Kasumi-1 (cell line): Measurements from ENCODE around the gene UGGT1.

Experiments
- DNase-seq, 2 experiments: peaks; one replicate each; lab custom pipeline; 2025; lab: John Stamatoyannopoulos, UW

Gene UGGT1

GRCh38 chr2:128228894-128229293 is 137.9 kb downstream of the UGGT1 start:
- no peak for DNase-seq

- peak; percentile 80 to 81 for DNase-seq
These were observed 142.2 kb downstream of the UGGT1 start for GRCh38 chr2:128232965-128233789.

GRCh38 chr2:128233790-128234395 is 142.9 kb downstream of the UGGT1 start:
- no peak for DNase-seq

- DNase-seq = no peak
These were observed 143.6 kb downstream of the UGGT1 start for GRCh38 chr2:128234613-128235012.

GRCh38 chr2:128235581-128235980 is 144.6 kb downstream of the UGGT1 start:
- no peak for DNase-seq

- no peak for DNase-seq
These were observed 145.6 kb downstream of the UGGT1 start for GRCh38 chr2:128236491-128237035.

- no peak for DNase-seq
These were observed 146.1 kb downstream of the UGGT1 start for GRCh38 chr2:128237081-128237534.

- no peak for DNase-seq
These were observed 147.1 kb downstream of the UGGT1 start for GRCh38 chr2:128237911-128238697.

- no peak for DNase-seq
These were observed 150.9 kb downstream of the UGGT1 start for GRCh38 chr2:128241896-128242295.
